D721Med (cell line): ENCODE measurements around the gene TMEM52.

ENCODE experiments used
- DNase-seq: peaks from one replicate; pipeline ENCODE4 v3.0.0; 2011; ENCODE audit warnings: low spot score; ENCODE audit not compliant: insufficient read length
- FAIRE-seq: peaks from 2 replicates; lab custom pipeline; 2011; peaks lifted over from hg19 to GRCh38; lab: Jason Lieb, UNC
- CTCF ChIP-seq: IDR thresholded peaks from 2 replicates; pipeline ENCODE4 v1.5.1; 2012; ENCODE audit warnings: mild to moderate bottlenecking, control low read depth; ENCODE audit not compliant: insufficient read depth; ENCODE audit errors: missing control alignments

Gene TMEM52

GRCh38 chr1:1881727-1882126 lies 37.4 kb downstream of the TMEM52 start:
- no peak for TF ChIP-seq CTCF
- FAIRE-seq = no peak
- DNase-seq = no peak

- DNase-seq (no peak), FAIRE-seq (no peak)
- no peak for TF ChIP-seq CTCF
Observed at GRCh38 chr1:1880617-1881312, 38.3 kb downstream of the TMEM52 start.

DNA sequence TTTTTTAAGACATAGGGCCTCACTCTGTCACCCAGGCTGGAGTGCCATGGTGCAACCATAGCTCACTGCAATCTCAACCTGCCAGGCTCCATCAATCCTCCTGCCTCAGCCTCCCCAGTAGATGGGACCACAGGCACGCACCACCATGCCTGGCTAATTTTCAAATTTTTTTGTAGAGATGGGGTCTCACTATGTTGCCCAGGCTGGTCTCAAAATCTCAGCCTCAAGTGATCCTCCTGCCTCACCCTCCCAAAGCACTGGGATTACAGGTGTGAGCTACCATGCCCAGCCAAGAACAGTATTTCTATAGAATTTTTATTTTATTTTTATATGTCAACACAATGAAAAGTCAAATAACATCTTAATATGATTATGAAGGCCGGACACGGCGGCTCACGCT lies 39.1 kb downstream of the TMEM52 start:
- FAIRE-seq = no peak
- DNase-seq = no peak
- TF ChIP-seq CTCF = no peak

DNA sequence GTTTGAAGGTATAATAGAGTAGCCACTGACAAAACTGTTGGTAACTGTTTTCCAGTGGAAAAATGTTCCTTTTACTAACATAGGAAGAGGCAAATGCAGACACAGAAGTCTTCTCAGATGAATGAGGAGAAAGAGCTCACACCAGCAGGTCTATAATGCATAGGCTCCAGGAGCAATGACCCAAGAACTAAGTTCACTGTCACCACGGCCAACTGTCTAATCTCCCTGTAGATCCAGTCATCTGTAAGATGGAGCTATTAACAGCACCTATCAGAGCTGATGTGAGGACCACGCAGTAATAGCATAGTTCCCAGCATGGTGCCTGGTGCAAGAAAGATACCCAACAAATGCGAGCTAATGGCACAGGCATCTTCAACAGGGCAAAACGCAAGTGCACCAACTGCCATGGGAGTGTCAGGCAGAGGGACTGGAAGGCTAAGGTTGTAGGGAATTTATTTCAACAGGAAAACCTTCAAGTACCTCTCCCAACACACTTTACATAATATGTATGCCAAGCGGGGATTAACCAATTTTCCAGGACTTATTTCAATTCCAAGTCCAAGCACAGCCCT lies 41.1 kb downstream of the TMEM52 start:
- DNase-seq (no peak), FAIRE-seq (no peak)
- TF ChIP-seq CTCF = no peak

DNA sequence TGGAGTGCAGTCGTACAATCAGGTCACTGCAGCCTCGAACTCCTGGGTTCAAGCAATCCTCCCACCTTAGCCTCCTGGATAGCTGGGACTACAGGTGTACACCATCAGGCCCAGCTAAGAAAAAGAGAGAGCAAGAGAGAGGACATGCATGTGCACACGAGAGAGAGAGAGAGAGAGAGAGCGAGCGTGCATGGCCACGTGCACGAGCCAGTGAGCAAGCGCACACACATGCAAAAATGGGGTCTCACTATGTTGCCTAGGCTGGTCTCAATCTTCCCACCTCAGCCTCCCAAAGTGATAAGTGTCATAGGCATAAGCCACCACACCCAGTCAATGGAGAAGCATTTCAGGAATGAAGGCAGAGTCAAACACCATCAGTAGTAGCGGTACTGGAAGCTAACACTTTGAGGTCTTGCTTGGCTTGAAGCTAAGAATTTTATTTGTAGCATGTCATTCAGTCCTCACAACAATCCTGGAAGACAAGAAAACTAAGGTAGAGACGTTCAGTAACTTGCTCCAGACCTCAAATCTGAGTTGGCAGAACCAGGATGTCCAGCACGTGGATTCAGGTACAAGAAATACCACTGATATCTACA lies 42.6 kb downstream of the TMEM52 start:
- no peak for FAIRE-seq
- no peak for TF ChIP-seq CTCF

GRCh38 chr1:1875932-1876331 lies 43.1 kb downstream of the TMEM52 start:
- no peak for DNase-seq
- no peak for TF ChIP-seq CTCF
- no peak for FAIRE-seq

More for the DNA sequence above, 42.6 kb downstream of the TMEM52 start:
- no peak for DNase-seq

DNA sequence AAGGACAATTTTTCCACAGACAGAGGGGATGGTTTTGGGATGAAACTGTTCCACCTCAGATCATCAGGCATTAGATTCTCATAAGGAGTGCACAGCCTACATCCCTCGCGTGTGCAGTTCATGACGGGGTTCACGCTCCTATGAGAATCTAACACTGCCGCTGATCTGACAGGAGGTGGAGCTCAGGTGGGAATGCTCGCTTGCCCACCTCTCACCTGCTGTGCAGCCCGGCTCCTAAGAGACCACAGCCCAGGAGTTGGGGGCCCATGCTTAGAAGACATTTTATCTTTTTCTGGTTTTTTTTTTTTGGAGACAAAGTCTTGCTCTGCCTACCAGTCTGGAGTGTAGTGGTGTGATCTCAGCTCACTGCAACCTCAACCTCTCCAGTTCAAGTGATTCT lies 44.2 kb downstream of the TMEM52 start:
- no peak for TF ChIP-seq CTCF
- no peak for FAIRE-seq
- no peak for DNase-seq
